Esophagus squamous epithelium (tissue), 5 donors: ENCODE results near the gene KCNB1. TPM values are rescaled to one million over a fixed set of nuclear protein-coding genes. Genes with fewer than 3 reads are reported as not detected.
A peak's percentile ranks its signal among the peaks of the same experiment; 100 is the strongest.

Source experiments
- DNase-seq: peaks from one replicate; lab custom pipeline; 2025; lab: John Stamatoyannopoulos, UW
- H3K27ac ChIP-seq, 4 donors: fragments of 200-600 bp; sonication (generic); one replicate each; pipeline ENCODE4 v1.5.1; 2016 to 2019; ENCODE audit warnings: mild to moderate bottlenecking in 1 of 4
- H3K27me3 ChIP-seq, 4 donors: fragments of 200-600 bp; sonication (generic); 1 replicate in 3 of 4; 2 replicates in 1 of 4; pipeline versions ENCODE4 v1.5.1 to v1.6.0; 2017 to 2021; ENCODE audit warnings: antibody characterized with exemption in 1 of 4
- H3K36me3 ChIP-seq, 3 donors: fragments of 200-600 bp; sonication (generic); one replicate each; pipeline ENCODE4 v1.5.1; 2016 to 2019
- H3K4me1 ChIP-seq, 3 donors: fragments of 200-600 bp; sonication (generic); one replicate each; pipeline ENCODE4 v1.5.1; 2017 to 2019
- H3K4me3 ChIP-seq, 4 donors: fragments of 200-600 bp; sonication (generic); 1 replicate in 3 of 4; 2 replicates in 1 of 4; pipeline ENCODE4 v1.5.1; 2016 to 2019; ENCODE audit warnings: mild to moderate bottlenecking in 2 of 4, moderate library complexity in 1 of 4
- H3K9me3 ChIP-seq, 3 donors: fragments of 200-600 bp; sonication (generic); one replicate each; pipeline ENCODE4 v1.5.1; 2016 to 2019
- POLR2A ChIP-seq, 4 donors: fragments of 450-650 bp; IDR thresholded peaks; one replicate each; pipeline ENCODE4 v1.6.1; 2017; ENCODE audit warnings: antibody characterized with exemption in 4 of 4, mild to moderate bottlenecking in 4 of 4, moderate library complexity in 3 of 4
- WGBS, 2 donors: methylation state at CpG; one replicate each; pipeline ENCODE4 v1.1.5; 2018; 5-methylcytosine and 5-hydroxymethylcytosine counted together
- intact Hi-C: fragments of 100-400 bp; cut with DNase I; formaldehyde crosslinking; loops from one replicate; pipeline ENCODE4 v1.15.0; 2022
- total RNA-seq, 4 donors: library from RNA; depleted of rRNA; stranded (reverse); fragments of >200 nt; gene quantifications; one replicate each; pipeline ENCODE4 v1.1.0, GENCODE V29; 2016
- TF ChIP-seq, protein P1 (sequence below), 6 experiments: fragments of 450-650 bp in 4 of 6; fragments of 200-600 bp in 2 of 6; sonication (generic) in 2 of 6; IDR thresholded peaks; one replicate each; pipeline ENCODE4 v1.5.1; 2016 to 2019; ENCODE audit warnings: antibody characterized with exemption in 6 of 6, mild to moderate bottlenecking in 4 of 6, moderate library complexity in 4 of 6
- donor health status: DM: yes; HTN: yes; CAD: no.

KCNB1 gene
- total RNA-seq, 4 donors from 2014 or later: 0.11 to 3.6 (median 1.1) TPM

GRCh38 chr20:49349694-49350252 lies 132.7 kb downstream of the KCNB1 start:
- H3K36me3 ChIP-seq: no peaks in the 10 kb centered on the region
- TF ChIP-seq, protein P1, sequence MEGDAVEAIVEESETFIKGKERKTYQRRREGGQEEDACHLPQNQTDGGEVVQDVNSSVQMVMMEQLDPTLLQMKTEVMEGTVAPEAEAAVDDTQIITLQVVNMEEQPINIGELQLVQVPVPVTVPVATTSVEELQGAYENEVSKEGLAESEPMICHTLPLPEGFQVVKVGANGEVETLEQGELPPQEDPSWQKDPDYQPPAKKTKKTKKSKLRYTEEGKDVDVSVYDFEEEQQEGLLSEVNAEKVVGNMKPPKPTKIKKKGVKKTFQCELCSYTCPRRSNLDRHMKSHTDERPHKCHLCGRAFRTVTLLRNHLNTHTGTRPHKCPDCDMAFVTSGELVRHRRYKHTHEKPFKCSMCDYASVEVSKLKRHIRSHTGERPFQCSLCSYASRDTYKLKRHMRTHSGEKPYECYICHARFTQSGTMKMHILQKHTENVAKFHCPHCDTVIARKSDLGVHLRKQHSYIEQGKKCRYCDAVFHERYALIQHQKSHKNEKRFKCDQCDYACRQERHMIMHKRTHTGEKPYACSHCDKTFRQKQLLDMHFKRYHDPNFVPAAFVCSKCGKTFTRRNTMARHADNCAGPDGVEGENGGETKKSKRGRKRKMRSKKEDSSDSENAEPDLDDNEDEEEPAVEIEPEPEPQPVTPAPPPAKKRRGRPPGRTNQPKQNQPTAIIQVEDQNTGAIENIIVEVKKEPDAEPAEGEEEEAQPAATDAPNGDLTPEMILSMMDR (IDR thresholded peaks at IDR 0.05): no peak
- no peak for TF ChIP-seq POLR2A (IDR thresholded peaks at IDR 0.05)
- H3K4me1 ChIP-seq: peaks cover 0 to 14% (median 9%) of the 10 kb centered on the region in 3 donors
- no peak overlapping the region for H3K4me3 ChIP-seq
- intact Hi-C loops: no loop called here
- 67 to 74% methylated on average over 3 of the region's 3 CpGs for WGBS, 2 donors
- H3K27me3 ChIP-seq: peaks cover 0 to 25% (median 0%) of the 10 kb centered on the region in 4 donors
- H3K9me3 ChIP-seq: no peaks in the 10 kb centered on the region
- no peak for DNase-seq
- peak overlapping the region in 3 of 4 donors; percentile 71 to 83 (median 72) for H3K27ac ChIP-seq

DNA sequence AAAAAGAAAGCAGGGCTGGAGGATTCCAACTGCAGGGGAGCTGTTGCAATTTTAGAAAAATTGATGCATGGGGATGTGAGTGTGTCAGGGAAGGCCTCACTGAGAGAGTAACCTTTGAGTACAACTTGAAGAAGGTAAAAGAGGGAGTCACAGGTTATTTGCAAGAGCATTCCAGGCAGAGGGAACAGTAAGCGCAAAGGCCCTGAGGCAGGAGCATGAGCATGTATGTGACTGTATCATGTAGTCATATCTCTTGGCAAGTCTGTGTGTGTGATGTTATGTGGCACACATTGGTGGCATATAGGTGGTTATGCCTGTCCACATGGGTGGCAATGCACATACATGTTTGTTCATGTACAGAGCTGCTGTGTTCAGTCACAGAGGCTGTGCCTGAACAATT lies 133.4 kb downstream of the KCNB1 start:
- Histone ChIP-seq H3K4me3 (no peak overlapping the region), H3K9me3 (no peaks in the 10 kb centered on the region), H3K27me3 (peaks cover 0 to 23% (median 0%) of the 10 kb centered on the region in 4 donors), H3K27ac (peak overlapping the region in 3 of 4 donors; percentile 19 to 72 (median 56)), H3K36me3 (no peaks in the 10 kb centered on the region), H3K4me1 (peaks cover 0 to 18% (median 11%) of the 10 kb centered on the region in 3 donors)
- intact Hi-C loops: no loop called here
- WGBS, 2 donors: 73 to 100% methylated on average over 1 of the region's 1 CpG
- no peak for DNase-seq
- no peak for TF ChIP-seq POLR2A (IDR thresholded peaks at IDR 0.05)
- TF ChIP-seq, protein P1 (IDR thresholded peaks at IDR 0.05): no peak

- Histone ChIP-seq H3K36me3 (no peaks in the 10 kb centered on the region), H3K27ac (peak overlapping the region in 3 of 4 donors; percentile 13 to 72 (median 39)), H3K27me3 (peaks cover 0 to 23% (median 0%) of the 10 kb centered on the region in 4 donors), H3K4me3 (no peak overlapping the region), H3K4me1 (peaks cover 0 to 18% (median 11%) of the 10 kb centered on the region in 3 donors), H3K9me3 (no peaks in the 10 kb centered on the region)
- 84 to 89% methylated on average over 3 to 4 of the region's 4 CpGs for WGBS, 2 donors
- no peak for TF ChIP-seq POLR2A (IDR thresholded peaks at IDR 0.05)
- TF ChIP-seq, protein P1 (IDR thresholded peaks at IDR 0.05): no peak
- intact Hi-C loops: no loop called here
- DNase-seq: no peak
Measured at GRCh38 chr20:49348563-49348962, 133.9 kb downstream of the KCNB1 start.

DNA sequence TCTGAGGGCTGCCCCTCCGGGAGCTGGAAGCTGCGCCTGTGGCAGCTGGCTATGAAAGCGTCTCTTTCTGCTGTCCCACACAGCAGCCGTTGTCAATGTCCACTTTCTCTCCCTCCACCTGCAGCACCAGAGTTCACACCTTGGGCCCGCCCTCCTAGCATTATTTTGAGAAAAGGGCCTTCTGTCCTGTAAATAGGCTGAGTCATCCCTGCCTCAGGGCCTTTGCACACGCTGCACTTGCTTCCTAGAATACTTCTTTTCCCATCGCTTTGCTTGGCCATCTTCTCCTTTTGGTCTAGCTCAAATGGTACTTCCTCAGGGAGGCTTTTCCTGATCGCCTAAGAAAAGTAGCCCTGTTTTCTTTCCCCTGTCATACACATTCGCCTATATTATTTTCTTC lies 135.3 kb downstream of the KCNB1 start:
- Histone ChIP-seq H3K4me3 (no peak overlapping the region), H3K27ac (peak overlapping the region in 2 of 4 donors; percentile 0 to 36), H3K9me3 (no peaks in the 10 kb centered on the region), H3K27me3 (peaks cover 0 to 19% (median 0%) of the 10 kb centered on the region in 4 donors), H3K4me1 (peaks cover 0 to 18% (median 11%) of the 10 kb centered on the region in 3 donors), H3K36me3 (no peaks in the 10 kb centered on the region)
- no peak for DNase-seq
- intact Hi-C loops: no loop called here
- WGBS, 2 donors: 90 to 92% methylated on average over 9 of the region's 9 CpGs
- TF ChIP-seq POLR2A (IDR thresholded peaks at IDR 0.05): no peak
- TF ChIP-seq, protein P1 (IDR thresholded peaks at IDR 0.05): no peak

DNA sequence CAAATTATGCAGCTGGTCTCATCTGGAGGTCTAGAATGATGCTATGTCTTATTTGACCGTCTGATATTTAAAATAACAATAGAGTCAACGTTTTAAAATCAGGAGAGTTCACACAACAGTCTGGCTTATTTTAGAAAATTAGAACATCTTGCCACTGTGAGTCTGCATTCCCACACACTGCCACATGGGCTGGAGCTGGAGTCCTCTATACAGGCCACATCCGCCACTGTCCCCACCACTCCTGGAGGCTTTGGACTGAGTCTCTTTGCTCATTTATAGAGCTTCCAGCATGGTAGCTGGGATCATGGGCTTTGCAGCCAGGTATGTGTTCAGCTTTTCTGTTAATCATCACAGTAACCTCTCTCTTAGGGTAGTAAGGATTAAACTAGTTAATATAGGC lies 135.8 kb downstream of the KCNB1 start:
- Histone ChIP-seq H3K4me1 (peaks cover 0 to 18% (median 11%) of the 10 kb centered on the region in 3 donors), H3K27me3 (peaks cover 0 to 15% (median 0%) of the 10 kb centered on the region in 4 donors), H3K27ac (peak overlapping the region in 2 of 4 donors; percentile 36 to 74), H3K9me3 (no peaks in the 10 kb centered on the region), H3K36me3 (no peaks in the 10 kb centered on the region), H3K4me3 (no peak overlapping the region)
- 67 to 79% methylated on average over 3 of the region's 3 CpGs for WGBS, 2 donors
- TF ChIP-seq, protein P1 (IDR thresholded peaks at IDR 0.05): peak in 1 of 6 experiments; percentile 6
- TF ChIP-seq POLR2A (IDR thresholded peaks at IDR 0.05): no peak
- intact Hi-C loops: no loop called here
- no peak for DNase-seq
